Measurements from ENCODE around the gene RBMX.

RBMX gene

DNA sequence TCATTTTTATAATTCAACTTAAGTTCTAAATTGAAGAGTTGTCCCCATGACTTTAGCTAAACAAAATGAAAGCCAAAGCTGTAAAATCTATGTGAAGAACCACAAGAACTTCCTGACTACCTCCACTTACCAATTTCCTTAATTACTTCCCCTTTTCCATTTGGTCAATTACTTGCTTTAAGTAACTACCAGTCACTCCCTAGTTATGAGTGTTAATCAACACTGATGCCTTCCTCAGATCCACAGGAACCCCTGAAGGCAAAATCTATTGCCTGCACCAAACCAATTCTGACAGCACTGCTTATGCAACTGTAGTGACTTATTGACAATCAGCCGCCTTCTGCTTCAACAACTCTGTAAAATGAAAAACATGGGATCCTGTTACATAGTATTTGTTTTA, 10.5 kb downstream of the RBMX start:
- no peak overlapping the region for H3K4me3 ChIP-seq (ENCODE audit: low read length, poor library complexity, severe bottlenecking)
- peaks cover 52% of the 10 kb centered on the region for H4K20me1 ChIP-seq (ENCODE audit: insufficient read depth, low read length, poor library complexity, severe bottlenecking)
- H3K4me1 ChIP-seq (ENCODE audit: insufficient read depth, low read length, poor library complexity, severe bottlenecking) = peaks cover 21% of the 10 kb centered on the region
- H2AFZ ChIP-seq (ENCODE audit: low read length) = no peak overlapping the region
- peaks cover 10% of the 10 kb centered on the region; the same call in 1 of the 2 replicates for H3F3A ChIP-seq (ENCODE audit: low read depth)
- no peaks in the 10 kb centered on the region for H3K9me3 ChIP-seq (ENCODE audit: insufficient read depth, low read depth, low read length)
- H3K79me2 ChIP-seq (ENCODE audit: insufficient read depth, low read length) = peaks cover 76% of the 10 kb centered on the region
- H3K9me2 ChIP-seq (replicated peaks; ENCODE audit: low read depth, low read length) = no peaks in the 10 kb centered on the region
- H3K9ac ChIP-seq (ENCODE audit: low read depth, low read length, poor library complexity, severe bottlenecking) = no peak overlapping the region
- no peaks in the 10 kb centered on the region for H3K27me3 ChIP-seq (ENCODE audit: insufficient read depth, low read length, poor library complexity, severe bottlenecking)
- peaks cover 55% of the 10 kb centered on the region for H3K36me3 ChIP-seq (ENCODE audit: insufficient read depth, low read length)
- peak overlapping the region; percentile 40 for H3K4me2 ChIP-seq (ENCODE audit: low read depth, low read length, poor library complexity, severe bottlenecking)
- TF ChIP-seq EZH2phosphoT487 (IDR thresholded peaks at IDR 0.05; ENCODE audit: borderline replicate concordance) = no peak
- TF ChIP-seq, protein P1, sequence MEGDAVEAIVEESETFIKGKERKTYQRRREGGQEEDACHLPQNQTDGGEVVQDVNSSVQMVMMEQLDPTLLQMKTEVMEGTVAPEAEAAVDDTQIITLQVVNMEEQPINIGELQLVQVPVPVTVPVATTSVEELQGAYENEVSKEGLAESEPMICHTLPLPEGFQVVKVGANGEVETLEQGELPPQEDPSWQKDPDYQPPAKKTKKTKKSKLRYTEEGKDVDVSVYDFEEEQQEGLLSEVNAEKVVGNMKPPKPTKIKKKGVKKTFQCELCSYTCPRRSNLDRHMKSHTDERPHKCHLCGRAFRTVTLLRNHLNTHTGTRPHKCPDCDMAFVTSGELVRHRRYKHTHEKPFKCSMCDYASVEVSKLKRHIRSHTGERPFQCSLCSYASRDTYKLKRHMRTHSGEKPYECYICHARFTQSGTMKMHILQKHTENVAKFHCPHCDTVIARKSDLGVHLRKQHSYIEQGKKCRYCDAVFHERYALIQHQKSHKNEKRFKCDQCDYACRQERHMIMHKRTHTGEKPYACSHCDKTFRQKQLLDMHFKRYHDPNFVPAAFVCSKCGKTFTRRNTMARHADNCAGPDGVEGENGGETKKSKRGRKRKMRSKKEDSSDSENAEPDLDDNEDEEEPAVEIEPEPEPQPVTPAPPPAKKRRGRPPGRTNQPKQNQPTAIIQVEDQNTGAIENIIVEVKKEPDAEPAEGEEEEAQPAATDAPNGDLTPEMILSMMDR (conservative IDR thresholded peaks at IDR 0.05; ENCODE audit: low read length) = no peak

DNA sequence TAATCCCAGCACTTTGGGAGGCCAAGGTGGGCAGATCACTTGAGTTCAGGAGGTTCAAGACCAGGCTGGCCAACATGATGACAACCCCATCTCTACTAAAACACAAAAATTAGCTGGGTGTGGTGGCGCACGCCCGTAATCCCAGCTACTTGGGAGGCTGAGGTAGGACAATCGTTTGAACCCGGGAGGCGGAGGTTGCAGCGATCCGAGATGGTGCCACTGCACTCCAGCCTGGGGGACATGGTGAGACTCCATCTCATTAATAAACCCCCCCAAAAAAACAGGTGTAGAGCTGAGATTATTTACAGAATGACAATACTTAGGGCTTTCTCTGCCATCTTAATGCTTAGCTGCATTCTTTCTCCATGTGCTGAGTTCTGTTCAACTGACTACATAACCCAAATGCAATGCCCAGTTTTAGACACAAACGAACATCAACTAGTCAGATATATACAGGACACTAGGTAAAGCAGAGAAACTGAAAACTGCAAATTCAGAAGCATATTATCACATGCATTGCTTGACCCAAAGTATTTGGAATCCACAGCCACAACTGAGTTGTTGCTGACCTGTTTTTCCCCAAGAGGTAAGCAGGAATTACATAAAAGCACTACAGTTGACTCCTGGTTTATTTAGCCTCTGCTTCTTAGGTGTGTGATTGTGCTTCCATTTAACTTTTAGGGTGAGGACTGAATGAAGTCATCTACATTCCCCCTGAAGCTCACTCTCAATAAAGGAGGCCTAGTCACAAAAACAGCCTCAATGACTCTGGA, 12.1 kb downstream of the RBMX start:
- H3K9me2 ChIP-seq (replicated peaks; ENCODE audit: low read depth, low read length) = no peaks in the 10 kb centered on the region
- H4K20me1 ChIP-seq (ENCODE audit: insufficient read depth, low read length, poor library complexity, severe bottlenecking) = peaks cover 44% of the 10 kb centered on the region
- H3K9me3 ChIP-seq (ENCODE audit: insufficient read depth, low read depth, low read length) = no peaks in the 10 kb centered on the region
- H3K9ac ChIP-seq (ENCODE audit: low read depth, low read length, poor library complexity, severe bottlenecking) = no peak overlapping the region
- H3K4me1 ChIP-seq (ENCODE audit: insufficient read depth, low read length, poor library complexity, severe bottlenecking) = peaks cover 21% of the 10 kb centered on the region
- peaks cover 10% of the 10 kb centered on the region; the same call in 1 of the 2 replicates for H3F3A ChIP-seq (ENCODE audit: low read depth)
- peak overlapping the region; percentile 20 for H3K4me2 ChIP-seq (ENCODE audit: low read depth, low read length, poor library complexity, severe bottlenecking)
- H2AFZ ChIP-seq (ENCODE audit: low read length) = no peak overlapping the region
- peaks cover 67% of the 10 kb centered on the region for H3K79me2 ChIP-seq (ENCODE audit: insufficient read depth, low read length)
- H3K27me3 ChIP-seq (ENCODE audit: insufficient read depth, low read length, poor library complexity, severe bottlenecking) = no peaks in the 10 kb centered on the region
- peaks cover 47% of the 10 kb centered on the region for H3K36me3 ChIP-seq (ENCODE audit: insufficient read depth, low read length)
- no peak for TF ChIP-seq EZH2phosphoT487 (IDR thresholded peaks at IDR 0.05; ENCODE audit: borderline replicate concordance)
- TF ChIP-seq, protein P1 (conservative IDR thresholded peaks at IDR 0.05; ENCODE audit: low read length) = no peak
- no peak overlapping the region for H3K4me3 ChIP-seq (ENCODE audit: low read length, poor library complexity, severe bottlenecking)

DNA sequence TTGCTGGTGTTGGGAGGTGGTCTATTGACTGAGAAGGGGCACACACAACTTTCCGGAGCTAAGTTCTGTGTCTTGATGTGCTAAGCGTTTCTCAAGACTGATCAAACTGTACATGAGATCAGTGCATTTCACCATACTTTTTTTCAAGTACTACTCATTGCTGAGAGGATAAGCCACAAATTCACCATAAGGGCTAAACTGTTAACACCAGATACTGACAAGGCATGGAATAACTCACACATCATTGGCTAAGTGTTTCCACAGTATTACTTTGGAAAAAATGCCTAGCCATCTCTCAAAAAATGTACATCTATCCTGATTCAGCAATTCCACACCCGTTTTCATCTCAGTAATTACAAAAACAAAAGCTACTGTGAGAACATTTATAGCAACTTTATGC, 13.0 kb downstream of the RBMX start:
- Histone ChIP-seq H3K36me3 (ENCODE audit: insufficient read depth, low read length) (peaks cover 45% of the 10 kb centered on the region), H3K9me3 (ENCODE audit: insufficient read depth, low read depth, low read length) (no peaks in the 10 kb centered on the region), H3K27me3 (ENCODE audit: insufficient read depth, low read length, poor library complexity, severe bottlenecking) (no peaks in the 10 kb centered on the region), H3F3A (ENCODE audit: low read depth) (peaks cover 9% of the 10 kb centered on the region; the same call in 1 of the 2 replicates), H4K20me1 (ENCODE audit: insufficient read depth, low read length, poor library complexity, severe bottlenecking) (peaks cover 40% of the 10 kb centered on the region), H2AFZ (ENCODE audit: low read length) (no peak overlapping the region), H3K9me2 (replicated peaks; ENCODE audit: low read depth, low read length) (no peaks in the 10 kb centered on the region), H3K9ac (ENCODE audit: low read depth, low read length, poor library complexity, severe bottlenecking) (no peak overlapping the region), H3K4me3 (ENCODE audit: low read length, poor library complexity, severe bottlenecking) (no peak overlapping the region), H3K4me1 (ENCODE audit: insufficient read depth, low read length, poor library complexity, severe bottlenecking) (peaks cover 21% of the 10 kb centered on the region), H3K79me2 (ENCODE audit: insufficient read depth, low read length) (peaks cover 57% of the 10 kb centered on the region), H3K4me2 (ENCODE audit: low read depth, low read length, poor library complexity, severe bottlenecking) (peak overlapping the region; percentile 1)
- TF ChIP-seq, protein P1 (conservative IDR thresholded peaks at IDR 0.05; ENCODE audit: low read length) = no peak

Measured in Loucy (cell line).